Liver (tissue), 9 donors: Measurements from ENCODE around the gene NFIX. TPM values are rescaled to one million over a fixed set of nuclear protein-coding genes. Genes with fewer than 3 reads are reported as not detected.

Experiments used
- DNase-seq: peaks from one replicate; pipeline ENCODE4 v3.0.0-alpha.2; 2017; ENCODE audit warnings: low spot score
- H3K27ac ChIP-seq, 2 donors: one replicate each; pipeline ENCODE4 v1.7.0; 2013; ENCODE audit warnings: inconsistent platforms in 2 of 2, low read length in 2 of 2, control low read depth in 1 of 2, low read depth in 1 of 2, mild to moderate bottlenecking in 1 of 2
- H3K27me3 ChIP-seq, 4 donors: one replicate each; pipeline versions ENCODE4 v1.6.1 to v1.7.0; 2013; ENCODE audit warnings: low read length in 3 of 4, inconsistent platforms in 1 of 4, mild to moderate bottlenecking in 1 of 4, moderate library complexity in 1 of 4; ENCODE audit not compliant: control insufficient read depth in 4 of 4, insufficient read depth in 4 of 4
- H3K36me3 ChIP-seq, 4 donors: one replicate each; pipeline versions ENCODE4 v1.6.1 to v1.7.0; 2013; ENCODE audit warnings: low read length in 3 of 4, mild to moderate bottlenecking in 3 of 4, low read depth in 1 of 4, moderate library complexity in 1 of 4; ENCODE audit not compliant: control insufficient read depth in 4 of 4, insufficient read depth in 3 of 4
- H3K4me1 ChIP-seq, 4 donors: one replicate each; pipeline versions ENCODE4 v1.6.1 to v1.7.0; 2013; ENCODE audit warnings: low read length in 3 of 4, mild to moderate bottlenecking in 3 of 4, moderate library complexity in 1 of 4; ENCODE audit not compliant: control insufficient read depth in 4 of 4, insufficient read depth in 4 of 4
- H3K4me3 ChIP-seq, 3 donors: one replicate each; pipeline versions ENCODE4 v1.6.1 to v1.7.0; 2013; ENCODE audit warnings: low read length in 3 of 3, control low read depth in 1 of 3, low read depth in 1 of 3, mild to moderate bottlenecking in 1 of 3
- H3K9ac ChIP-seq, 2 donors: one replicate each; pipeline ENCODE4 v1.7.0; 2013; ENCODE audit warnings: low read length in 2 of 2, mild to moderate bottlenecking in 2 of 2, moderate library complexity in 2 of 2, control low read depth in 1 of 2, low read depth in 1 of 2
- H3K9me3 ChIP-seq, 4 donors: one replicate each; pipeline versions ENCODE4 v1.6.1 to v1.7.0; 2013; ENCODE audit warnings: low read length in 3 of 4; ENCODE audit not compliant: control insufficient read depth in 4 of 4
- ATF3 ChIP-seq: IDR thresholded peaks from 2 replicates; pipeline ENCODE4 v1.6.1; 2016; ENCODE audit warnings: antibody characterized with exemption
- CTCF ChIP-seq: fragments of 150-350 bp; IDR thresholded peaks from 2 replicates; pipeline ENCODE4 v1.5.1; 2017; ENCODE audit warnings: improper control_type of control experiment, low read depth, low read length; ENCODE audit not compliant: missing input control
- EGR1 ChIP-seq, 2 donors: IDR thresholded peaks; 2 replicates each; pipeline ENCODE4 v1.6.1; 2016 to 2018; ENCODE audit warnings: antibody characterized with exemption in 2 of 2, low read depth in 2 of 2
- FOXA1 ChIP-seq: IDR thresholded peaks from 2 replicates; pipeline ENCODE4 v1.6.1; 2016; ENCODE audit warnings: antibody characterized with exemption
- FOXA2 ChIP-seq: IDR thresholded peaks from 2 replicates; pipeline ENCODE4 v1.6.1; 2016; ENCODE audit warnings: antibody characterized with exemption
- GABPA ChIP-seq, 2 donors: IDR thresholded peaks in 1 of 2; conservative IDR thresholded peaks in 1 of 2; 2 replicates each; pipeline ENCODE4 v1.6.1; 2016; ENCODE audit warnings: antibody characterized with exemption in 2 of 2, mild to moderate bottlenecking in 1 of 2, moderate library complexity in 1 of 2
- HNF4A ChIP-seq, 2 donors: conservative IDR thresholded peaks; 2 replicates each; pipeline ENCODE4 v1.6.1; 2016; ENCODE audit warnings: antibody characterized with exemption in 2 of 2, mild to moderate bottlenecking in 2 of 2
- HNF4G ChIP-seq: IDR thresholded peaks from 2 replicates; pipeline ENCODE4 v1.6.1; 2016; ENCODE audit warnings: antibody characterized with exemption
- JUND ChIP-seq, 2 donors: IDR thresholded peaks; 2 replicates each; pipeline ENCODE4 v1.6.1; 2016; ENCODE audit warnings: antibody characterized with exemption in 2 of 2
- MAX ChIP-seq: IDR thresholded peaks from 2 replicates; pipeline ENCODE4 v1.6.1; 2016; ENCODE audit warnings: antibody characterized with exemption
- NR2F2 ChIP-seq: IDR thresholded peaks from 2 replicates; pipeline ENCODE4 v1.6.1; 2016; ENCODE audit warnings: antibody characterized with exemption
- RAD21 ChIP-seq, 2 donors: IDR thresholded peaks; 2 replicates each; pipeline ENCODE4 v1.6.1; 2016; ENCODE audit warnings: antibody characterized with exemption in 2 of 2, mild to moderate bottlenecking in 2 of 2
- REST ChIP-seq: IDR thresholded peaks from 2 replicates; pipeline ENCODE4 v1.6.1; 2016; ENCODE audit warnings: antibody characterized with exemption, mild to moderate bottlenecking
- RXRA ChIP-seq, 2 donors: IDR thresholded peaks; 2 replicates each; pipeline ENCODE4 v1.6.1; 2017 to 2018; ENCODE audit warnings: antibody characterized with exemption in 2 of 2, mild to moderate bottlenecking in 1 of 2
- SP1 ChIP-seq: IDR thresholded peaks from 2 replicates; pipeline ENCODE4 v1.6.1; 2018; ENCODE audit warnings: antibody characterized with exemption, mild to moderate bottlenecking
- TAF1 ChIP-seq: conservative IDR thresholded peaks from 2 replicates; pipeline ENCODE4 v1.6.1; 2016; ENCODE audit warnings: antibody characterized with exemption, mild to moderate bottlenecking
- YY1 ChIP-seq: IDR thresholded peaks from 2 replicates; pipeline ENCODE4 v1.6.1; 2016; ENCODE audit warnings: antibody characterized with exemption, mild to moderate bottlenecking
- ZBTB33 ChIP-seq: IDR thresholded peaks from 2 replicates; pipeline ENCODE4 v1.6.1; 2016; ENCODE audit warnings: antibody characterized with exemption
- WGBS: extraction: QIAGEN DNeasy Blood & Tissue Kit; methylation state at CpG from one replicate; pipeline ENCODE4 v1.1.7; 2013; 5-methylcytosine and 5-hydroxymethylcytosine counted together
- polyA plus RNA-seq, 2 donors: library from polyadenylated mRNA; stranded (reverse) in 1 of 2; unstranded in 1 of 2; fragments of 200-250 nt in 1 of 2; fragments of >200 nt in 1 of 2; fragmentation: Nextera tagmentation in 1 of 2; extraction: Ambion mirVana in 1 of 2; gene quantifications; one replicate each; pipeline versions ENCODE4 v1.2.1 to v1.2.3, GENCODE V29; 2013 to 2015
- total RNA-seq, 2 donors: library from RNA; depleted of rRNA; stranded (reverse); fragments of >200 nt; gene quantifications; one replicate each; pipeline ENCODE4 v1.2.3, GENCODE V29; 2014
- donor health status: healthy.
- donor health status: healthy.
- donor health status: healthy.
- donor health status: healthy.
- donor health status: healthy.

Gene NFIX
- total and polyA plus RNA-seq, 4 donors = 3.3 to 18.4 (median 12.6) TPM

- no peak overlapping the region for H3K4me3 ChIP-seq
- WGBS = 90% methylated on average over 28 of the region's 28 CpGs
Observed at GRCh38 chr19:13008926-13009787, 13.9 kb downstream of the NFIX start.

GRCh38 chr19:13010038-13010991 is 15.0 kb downstream of the NFIX start:
- TF ChIP-seq GABPA (IDR thresholded peaks at IDR 0.05 in 1 of 2, conservative IDR thresholded peaks at IDR 0.05 in 1 of 2) (no peak), YY1 (no peak), REST (no peak), EGR1 (IDR thresholded peaks at IDR 0.05; ENCODE audit: low read depth in 2 of 2) (no peak), MAX (no peak), SP1 (no peak), NR2F2 (no peak), ATF3 (no peak), HNF4A (conservative IDR thresholded peaks at IDR 0.05) (no peak), FOXA1 (no peak), RAD21 (IDR thresholded peaks at IDR 0.05) (no peak), HNF4G (no peak), CTCF (no peak), ZBTB33 (no peak), TAF1 (no peak), RXRA (IDR thresholded peaks at IDR 0.05) (no peak), FOXA2 (no peak), JUND (IDR thresholded peaks at IDR 0.05) (no peak)
- no peaks in the 10 kb centered on the region for H3K27me3 ChIP-seq
- no peaks in the 10 kb centered on the region for H3K36me3 ChIP-seq
- WGBS = 52% methylated on average over 62 of the region's 62 CpGs
- peaks cover 40 to 76% (median 55%) of the 10 kb centered on the region in 4 donors for H3K4me1 ChIP-seq
- no peak overlapping the region for H3K27ac ChIP-seq
- H3K9me3 ChIP-seq = no peaks in the 10 kb centered on the region
- no peak for DNase-seq
- no peak overlapping the region for H3K4me3 ChIP-seq
- no peak overlapping the region for H3K9ac ChIP-seq

More at GRCh38 chr19:13008926-13009787, 13.9 kb downstream of the NFIX start:
- no peak for DNase-seq
- Histone ChIP-seq H3K27ac (no peak overlapping the region), H3K27me3 (no peaks in the 10 kb centered on the region), H3K9ac (no peak overlapping the region), H3K36me3 (no peaks in the 10 kb centered on the region), H3K4me1 (peaks cover 40 to 68% (median 58%) of the 10 kb centered on the region in 4 donors), H3K9me3 (no peaks in the 10 kb centered on the region)
- TF ChIP-seq NR2F2 = no peak
- no peak for TF ChIP-seq HNF4A (conservative IDR thresholded peaks at IDR 0.05)
- TF ChIP-seq JUND (IDR thresholded peaks at IDR 0.05) = no peak
- TF ChIP-seq ATF3 = no peak
